22Rv1 (cell line): ENCODE data around the gene MTA3.

Experiments
- ZFX ChIP-seq: fragments of 450-650 bp; IDR thresholded peaks from 2 replicates; pipeline ENCODE4 v1.6.1; 2017; ENCODE audit warnings: antibody characterized with exemption, borderline replicate concordance
- TF ChIP-seq, protein P1 (sequence below): fragments of 450-650 bp; IDR thresholded peaks from 2 replicates; pipeline ENCODE4 v1.5.1; 2017; ENCODE audit warnings: mild to moderate bottlenecking

DNA sequence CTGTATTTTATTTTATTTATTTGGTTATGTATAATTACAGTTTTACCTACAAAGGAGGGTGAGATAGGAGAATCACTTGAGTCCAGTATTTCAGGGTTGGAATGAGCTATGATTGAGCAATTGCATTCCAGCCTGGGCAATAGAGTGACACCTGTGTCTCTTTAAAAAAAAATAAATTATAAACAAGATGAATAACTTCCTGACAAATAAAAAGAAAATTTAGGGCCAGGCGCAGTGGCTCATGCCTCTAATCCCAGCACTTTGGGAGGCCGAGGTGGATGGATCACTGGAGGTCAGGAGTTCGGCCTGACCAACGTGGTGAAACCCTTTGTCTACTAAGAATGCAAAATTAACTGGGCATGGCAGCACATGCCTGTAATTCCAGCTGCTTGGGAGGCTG, 17.3 kb downstream of the MTA3 start:
- TF ChIP-seq, protein P1, sequence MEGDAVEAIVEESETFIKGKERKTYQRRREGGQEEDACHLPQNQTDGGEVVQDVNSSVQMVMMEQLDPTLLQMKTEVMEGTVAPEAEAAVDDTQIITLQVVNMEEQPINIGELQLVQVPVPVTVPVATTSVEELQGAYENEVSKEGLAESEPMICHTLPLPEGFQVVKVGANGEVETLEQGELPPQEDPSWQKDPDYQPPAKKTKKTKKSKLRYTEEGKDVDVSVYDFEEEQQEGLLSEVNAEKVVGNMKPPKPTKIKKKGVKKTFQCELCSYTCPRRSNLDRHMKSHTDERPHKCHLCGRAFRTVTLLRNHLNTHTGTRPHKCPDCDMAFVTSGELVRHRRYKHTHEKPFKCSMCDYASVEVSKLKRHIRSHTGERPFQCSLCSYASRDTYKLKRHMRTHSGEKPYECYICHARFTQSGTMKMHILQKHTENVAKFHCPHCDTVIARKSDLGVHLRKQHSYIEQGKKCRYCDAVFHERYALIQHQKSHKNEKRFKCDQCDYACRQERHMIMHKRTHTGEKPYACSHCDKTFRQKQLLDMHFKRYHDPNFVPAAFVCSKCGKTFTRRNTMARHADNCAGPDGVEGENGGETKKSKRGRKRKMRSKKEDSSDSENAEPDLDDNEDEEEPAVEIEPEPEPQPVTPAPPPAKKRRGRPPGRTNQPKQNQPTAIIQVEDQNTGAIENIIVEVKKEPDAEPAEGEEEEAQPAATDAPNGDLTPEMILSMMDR: no peak
- no peak for TF ChIP-seq ZFX
